ENCODE data around the gene RPS6KA5. TPM values are rescaled to one million over a fixed set of nuclear protein-coding genes. Genes with fewer than 3 reads are reported as not detected.
"Not testable (repeated sequence)": the region's sequence is repeated elsewhere in the genome, so short reads cannot be mapped to it uniquely, and the experiment has no call there.

RPS6KA5 gene
- total RNA-seq, 1 experiment from 2014 or later = 8.6 TPM

DNA sequence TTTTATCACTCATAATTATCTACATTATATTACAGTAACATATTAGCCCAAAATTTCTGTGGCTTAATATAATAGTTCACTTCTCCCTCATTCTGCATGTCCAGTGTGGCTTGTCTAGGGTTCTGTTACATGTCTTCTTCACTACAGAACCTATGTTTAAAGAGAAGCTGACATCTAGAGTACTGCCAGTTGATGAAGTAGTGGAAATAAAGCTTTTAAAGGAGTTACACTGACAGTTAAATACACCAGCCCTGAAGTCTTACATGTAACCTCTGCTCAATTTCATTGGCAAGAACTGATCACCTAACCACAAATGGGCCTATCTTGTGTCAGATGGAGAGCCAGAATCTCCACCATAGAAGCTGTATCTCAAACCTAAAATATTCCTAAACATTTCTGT is 32.9 kb downstream of the RPS6KA5 start:
- ATAC-seq = no peak
- H3K9me3 ChIP-seq (ENCODE audit: low read length) = no peaks in the 10 kb centered on the region
- no TSS peak for BruUV-seq (replicated peaks)
- H3K4me3 ChIP-seq (ENCODE audit: low read length) = no peak overlapping the region
- H3K27me3 ChIP-seq (ENCODE audit: low read length) = no peaks in the 10 kb centered on the region
- no peaks in the 10 kb centered on the region for H3K36me3 ChIP-seq (ENCODE audit: low read depth, low read length)
- H3K27ac ChIP-seq (ENCODE audit: low read length) = no peak overlapping the region
- H4K20me1 ChIP-seq (ENCODE audit: low read length) = no peaks in the 10 kb centered on the region
- ChIA-PET POLR2A (ENCODE audit: unreplicated experiment) (interaction anchor here (0.7 kb wide), 1 partner anchor 14 kb away, joined by 4 read pairs; no protein-coding TSS in a partner anchor), CTCF (no interaction called here)
- H3K4me1 ChIP-seq (ENCODE audit: insufficient read depth, low read length) = peaks cover 6% of the 10 kb centered on the region; the same call in 1 of the 2 replicates
- H3F3A ChIP-seq (ENCODE audit: low read length, unreplicated experiment) = no peaks in the 10 kb centered on the region
- H3K9me2 ChIP-seq (replicated peaks; ENCODE audit: low read length) = no peaks in the 10 kb centered on the region
- no peaks in the 10 kb centered on the region for H3K79me2 ChIP-seq (ENCODE audit: low read length)
- intact Hi-C loops (cut with micrococcal nuclease) = no loop called here
- H2AFZ ChIP-seq (ENCODE audit: low read length) = no peak overlapping the region
- no peak overlapping the region for H3K4me2 ChIP-seq (ENCODE audit: low read length)
- TF ChIP-seq, protein P1, sequence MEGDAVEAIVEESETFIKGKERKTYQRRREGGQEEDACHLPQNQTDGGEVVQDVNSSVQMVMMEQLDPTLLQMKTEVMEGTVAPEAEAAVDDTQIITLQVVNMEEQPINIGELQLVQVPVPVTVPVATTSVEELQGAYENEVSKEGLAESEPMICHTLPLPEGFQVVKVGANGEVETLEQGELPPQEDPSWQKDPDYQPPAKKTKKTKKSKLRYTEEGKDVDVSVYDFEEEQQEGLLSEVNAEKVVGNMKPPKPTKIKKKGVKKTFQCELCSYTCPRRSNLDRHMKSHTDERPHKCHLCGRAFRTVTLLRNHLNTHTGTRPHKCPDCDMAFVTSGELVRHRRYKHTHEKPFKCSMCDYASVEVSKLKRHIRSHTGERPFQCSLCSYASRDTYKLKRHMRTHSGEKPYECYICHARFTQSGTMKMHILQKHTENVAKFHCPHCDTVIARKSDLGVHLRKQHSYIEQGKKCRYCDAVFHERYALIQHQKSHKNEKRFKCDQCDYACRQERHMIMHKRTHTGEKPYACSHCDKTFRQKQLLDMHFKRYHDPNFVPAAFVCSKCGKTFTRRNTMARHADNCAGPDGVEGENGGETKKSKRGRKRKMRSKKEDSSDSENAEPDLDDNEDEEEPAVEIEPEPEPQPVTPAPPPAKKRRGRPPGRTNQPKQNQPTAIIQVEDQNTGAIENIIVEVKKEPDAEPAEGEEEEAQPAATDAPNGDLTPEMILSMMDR (conservative IDR thresholded peaks at IDR 0.05; ENCODE audit: low read depth, low read length) = no peak
- TF ChIP-seq EZH2 (IDR thresholded peaks at IDR 0.05; ENCODE audit: low read length, unreplicated experiment) = no peak
- TF ChIP-seq EZH2phosphoT487 (IDR thresholded peaks at IDR 0.05; ENCODE audit: borderline replicate concordance, low read length) = no peak
- H3K9ac ChIP-seq (ENCODE audit: low read length) = no peak overlapping the region
- no peak for DNase-seq

DNA sequence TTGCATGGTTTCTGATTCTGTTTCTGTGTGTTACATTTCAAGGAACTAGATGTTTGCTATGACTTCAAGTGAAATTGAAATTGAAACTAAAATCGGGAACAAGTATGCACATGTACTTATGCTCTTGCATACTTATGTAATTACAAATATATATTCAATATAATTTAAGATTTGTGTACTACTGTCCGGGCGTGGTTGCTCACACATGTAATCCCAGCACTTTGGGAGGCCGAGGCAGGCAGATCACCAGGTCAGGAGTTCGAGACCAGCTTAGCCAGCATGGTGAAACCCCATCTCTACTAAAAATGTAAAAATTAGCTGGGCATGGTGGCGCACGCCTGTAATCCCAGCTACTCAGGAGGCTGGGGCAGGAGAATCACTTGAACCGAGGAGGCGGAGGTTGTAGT is 37.8 kb downstream of the RPS6KA5 start:
- H2AFZ ChIP-seq (ENCODE audit: low read length); H3K9me2 ChIP-seq (replicated peaks; ENCODE audit: low read length); ATAC-seq; POLR2A ChIA-PET (ENCODE audit: unreplicated experiment); H3K27me3 ChIP-seq (ENCODE audit: low read length); H3K4me3 ChIP-seq (ENCODE audit: low read length); H4K20me1 ChIP-seq (ENCODE audit: low read length); intact Hi-C loops (cut with micrococcal nuclease); H3K4me2 ChIP-seq (ENCODE audit: low read length); H3K36me3 ChIP-seq (ENCODE audit: low read depth, low read length); H3K79me2 ChIP-seq (ENCODE audit: low read length); DNase-seq; H3F3A ChIP-seq (ENCODE audit: low read length, unreplicated experiment); H3K9ac ChIP-seq (ENCODE audit: low read length); CTCF ChIA-PET; BruUV-seq (replicated peaks); H3K4me1 ChIP-seq (ENCODE audit: insufficient read depth, low read length); H3K27ac ChIP-seq (ENCODE audit: low read length); H3K9me3 ChIP-seq (ENCODE audit: low read length): not testable (repeated sequence)

DNA sequence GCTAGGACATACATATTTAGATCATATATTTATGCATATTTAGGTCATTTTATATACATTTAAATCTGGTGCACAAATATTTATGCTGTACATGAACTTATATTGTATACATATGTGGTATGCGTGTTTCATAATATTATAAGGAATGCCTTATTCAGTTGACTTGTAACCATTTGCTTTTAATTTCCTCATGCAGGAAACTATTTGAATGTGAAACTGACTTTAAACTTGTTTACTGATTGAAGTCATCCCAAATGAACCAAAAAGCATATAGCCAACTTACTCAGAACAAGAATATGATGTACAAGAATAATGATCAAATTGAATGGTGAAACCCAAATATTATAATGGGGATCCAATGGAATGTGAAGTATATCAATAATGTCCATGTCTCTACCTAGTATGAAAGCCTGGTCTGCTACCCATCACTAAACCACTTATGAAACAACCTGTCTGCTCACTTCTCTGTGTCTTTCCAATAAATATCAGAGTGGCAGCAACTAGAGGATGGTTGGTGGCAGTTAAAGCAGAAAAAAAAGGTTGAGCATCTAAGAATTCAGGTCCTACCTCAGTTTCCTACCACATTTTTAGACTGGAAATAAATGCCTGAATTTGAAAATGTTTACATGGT is 38.3 kb downstream of the RPS6KA5 start:
- H3K4me2 ChIP-seq (ENCODE audit: low read length) = no peak overlapping the region
- H3K27ac ChIP-seq (ENCODE audit: low read length) = no peak overlapping the region
- H3K27me3 ChIP-seq (ENCODE audit: low read length) = no peaks in the 10 kb centered on the region
- no peak overlapping the region for H2AFZ ChIP-seq (ENCODE audit: low read length)
- H3K36me3 ChIP-seq (ENCODE audit: low read depth, low read length) = no peaks in the 10 kb centered on the region
- ChIA-PET CTCF (no interaction called here), POLR2A (ENCODE audit: unreplicated experiment) (no interaction called here)
- H3K9me3 ChIP-seq (ENCODE audit: low read length) = no peaks in the 10 kb centered on the region
- no peak overlapping the region for H3K9ac ChIP-seq (ENCODE audit: low read length)
- no peaks in the 10 kb centered on the region for H4K20me1 ChIP-seq (ENCODE audit: low read length)
- H3K4me3 ChIP-seq (ENCODE audit: low read length) = no peak overlapping the region
- H3F3A ChIP-seq (ENCODE audit: low read length, unreplicated experiment) = no peaks in the 10 kb centered on the region
- H3K79me2 ChIP-seq (ENCODE audit: low read length) = no peaks in the 10 kb centered on the region
- no peaks in the 10 kb centered on the region for H3K4me1 ChIP-seq (ENCODE audit: insufficient read depth, low read length)
- no peak for ATAC-seq
- intact Hi-C loops (cut with micrococcal nuclease) = no loop called here
- H3K9me2 ChIP-seq (replicated peaks; ENCODE audit: low read length) = no peaks in the 10 kb centered on the region
- DNase-seq = no peak
- no TSS peak for BruUV-seq (replicated peaks)
- TF ChIP-seq EZH2phosphoT487 (IDR thresholded peaks at IDR 0.05; ENCODE audit: borderline replicate concordance, low read length) (no peak), EZH2 (IDR thresholded peaks at IDR 0.05; ENCODE audit: low read length, unreplicated experiment) (no peak)
- TF ChIP-seq, protein P1 (conservative IDR thresholded peaks at IDR 0.05; ENCODE audit: low read depth, low read length) = no peak

All from PC-3 (cell line).